Trophoblast cell (in vitro differentiated cells and primary cell): ENCODE data around the gene CYS1.

Source experiments
- DNase-seq, 2 donors: peaks; one replicate each; pipeline ENCODE4 v3.0.0-alpha.2; 2016
- H2AFZ ChIP-seq: 2 replicates; pipeline ENCODE4 v1.6.1; 2013; ENCODE audit warnings: low read length, moderate library complexity, mild to moderate bottlenecking; ENCODE audit not compliant: insufficient read depth, poor library complexity
- H2AK5ac ChIP-seq: 2 replicates; pipeline ENCODE4 v1.6.1; 2013; ENCODE audit warnings: mild to moderate bottlenecking, low read length
- H2BK120ac ChIP-seq: 2 replicates; pipeline ENCODE4 v1.6.1; 2013; ENCODE audit warnings: low read length, mild to moderate bottlenecking, moderate library complexity; ENCODE audit not compliant: insufficient read depth, poor library complexity
- H2BK12ac ChIP-seq: 2 replicates; pipeline ENCODE4 v1.6.1; 2013; ENCODE audit warnings: mild to moderate bottlenecking, low read length, moderate library complexity
- H2BK5ac ChIP-seq: 2 replicates; pipeline ENCODE4 v1.6.1; 2013; ENCODE audit warnings: low read length, low read depth, moderate library complexity, mild to moderate bottlenecking; ENCODE audit not compliant: poor library complexity
- H3K14ac ChIP-seq: 2 replicates; pipeline ENCODE4 v1.6.1; 2013; ENCODE audit warnings: mild to moderate bottlenecking, low read length
- H3K18ac ChIP-seq: 2 replicates; pipeline ENCODE4 v1.6.1; 2013; ENCODE audit warnings: mild to moderate bottlenecking, low read length
- H3K23ac ChIP-seq: 2 replicates; pipeline ENCODE4 v1.6.1; 2013; ENCODE audit warnings: low read length
- H3K27ac ChIP-seq: 2 replicates; pipeline ENCODE4 v1.5.1; 2013; ENCODE audit warnings: low read depth, mild to moderate bottlenecking, inconsistent platforms, low read length, moderate library complexity
- H3K27me3 ChIP-seq: 2 replicates; pipeline ENCODE4 v1.6.1; 2013; ENCODE audit warnings: inconsistent platforms, mild to moderate bottlenecking, low read length, moderate library complexity; ENCODE audit not compliant: insufficient read depth
- H3K36me3 ChIP-seq, 2 experiments: 1 replicate in 1 of 2; 2 replicates in 1 of 2; pipeline ENCODE4 v1.6.1; 2013; ENCODE audit warnings: low read length in 2 of 2, mild to moderate bottlenecking in 2 of 2, moderate library complexity in 1 of 2; ENCODE audit not compliant: insufficient read depth in 2 of 2, control insufficient read depth in 1 of 2
- H3K4ac ChIP-seq: 2 replicates; pipeline ENCODE4 v1.6.1; 2013; ENCODE audit warnings: low read depth, mild to moderate bottlenecking, low read length, moderate library complexity
- H3K4me1 ChIP-seq, 2 experiments: 1 replicate in 1 of 2; 2 replicates in 1 of 2; pipeline ENCODE4 v1.6.1; 2013; ENCODE audit warnings: low read length in 2 of 2, mild to moderate bottlenecking in 2 of 2, moderate library complexity in 1 of 2; ENCODE audit not compliant: insufficient read depth in 2 of 2, control insufficient read depth in 1 of 2
- H3K4me2 ChIP-seq: 2 replicates; pipeline ENCODE4 v1.6.1; 2013; ENCODE audit warnings: inconsistent platforms, mild to moderate bottlenecking, low read length, moderate library complexity
- H3K4me3 ChIP-seq: 2 replicates; pipeline ENCODE4 v1.5.1; 2013; ENCODE audit warnings: mild to moderate bottlenecking, low read depth, low read length, inconsistent platforms
- H3K79me1 ChIP-seq: one replicate; pipeline ENCODE4 v1.6.1; 2013; ENCODE audit warnings: low read length
- H3K79me2 ChIP-seq: 2 replicates; pipeline ENCODE4 v1.6.1; 2013; ENCODE audit warnings: low read length, mild to moderate bottlenecking; ENCODE audit not compliant: control insufficient read depth, insufficient read depth, poor library complexity
- H3K9ac ChIP-seq: 2 replicates; pipeline ENCODE4 v1.6.1; 2013; ENCODE audit warnings: mild to moderate bottlenecking, low read length
- H3K9me3 ChIP-seq: 2 replicates; pipeline ENCODE4 v1.6.1; 2013; ENCODE audit warnings: low read depth, mild to moderate bottlenecking, control low read depth, inconsistent platforms, low read length; ENCODE audit not compliant: insufficient read depth
- H4K12ac ChIP-seq: 2 replicates; pipeline ENCODE4 v1.6.1; 2013; ENCODE audit warnings: low read depth, mild to moderate bottlenecking, low read length, moderate library complexity
- H4K8ac ChIP-seq: 2 replicates; pipeline ENCODE4 v1.6.1; 2013; ENCODE audit warnings: low read depth, mild to moderate bottlenecking, low read length, moderate library complexity
- H4K91ac ChIP-seq: one replicate; pipeline ENCODE4 v1.6.1; 2013; ENCODE audit warnings: low read depth, mild to moderate bottlenecking, low read length, moderate library complexity
- WGBS: extraction: QIAGEN DNeasy Blood & Tissue Kit; methylation state at CpG from one replicate; pipeline ENCODE4 v1.1.7; 2013; ENCODE audit warnings: missing lambda C conversion rate; ENCODE audit not compliant: insufficient read length, insufficient coverage; ENCODE audit errors: extremely low coverage; 5-methylcytosine and 5-hydroxymethylcytosine counted together

The CYS1 gene

DNA sequence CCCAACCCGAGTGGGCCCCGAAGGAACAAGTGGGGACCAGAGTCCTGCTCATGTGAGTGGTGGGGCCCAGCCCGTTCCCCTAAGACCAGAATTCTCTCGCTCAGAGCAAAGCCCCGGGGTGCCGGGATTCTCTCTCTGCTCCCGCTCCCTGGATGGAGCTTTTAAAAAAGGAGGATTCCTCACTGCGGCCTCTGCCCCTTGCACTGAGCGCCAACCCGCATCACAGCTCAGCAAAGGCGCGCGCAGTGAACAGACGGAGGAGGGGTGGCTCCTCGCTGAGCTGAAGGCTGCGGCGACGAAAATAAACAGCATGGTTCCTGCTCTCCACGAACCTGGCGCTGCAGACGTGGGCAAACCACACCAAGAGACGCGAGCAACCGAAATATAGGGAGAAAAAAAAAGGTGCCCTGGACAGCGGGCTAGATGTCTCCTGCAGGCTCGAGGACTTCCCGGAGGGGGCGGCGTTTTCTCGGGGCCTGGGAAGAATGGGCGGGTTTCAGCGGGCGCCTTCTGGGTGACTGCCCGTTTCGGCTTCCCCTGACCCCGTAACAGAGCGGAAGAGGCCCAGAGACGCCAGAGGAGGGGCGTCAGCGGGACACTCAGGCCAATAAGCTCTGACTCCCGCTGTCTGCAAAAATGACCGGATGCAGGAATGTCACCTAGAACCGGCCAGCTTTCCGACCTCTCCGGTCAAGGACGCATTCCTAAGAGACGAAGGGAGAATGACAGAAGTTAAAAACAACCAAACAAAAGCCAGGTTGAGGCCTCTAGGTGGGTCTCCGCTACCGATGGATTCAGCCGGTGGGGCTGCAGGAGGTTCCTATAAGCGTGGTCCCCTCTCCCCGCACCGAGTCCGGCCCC, 37.7 kb downstream of the CYS1 start:
- peak; percentile 58 to 71 for DNase-seq
- H3K79me1 ChIP-seq = peaks cover 11% of the 10 kb centered on the region
- no peak overlapping the region for H3K18ac ChIP-seq
- H2BK120ac ChIP-seq = peak overlapping the region; percentile 40
- H3K4me2 ChIP-seq = peak overlapping the region; percentile 80
- peaks cover 0 to 3% of the 10 kb centered on the region in 2 experiments for H3K36me3 ChIP-seq
- peak overlapping the region; percentile 61 for H3K4me3 ChIP-seq
- H4K12ac ChIP-seq = peak overlapping the region; percentile 56
- peak overlapping the region; percentile 52 for H4K91ac ChIP-seq
- H2BK5ac ChIP-seq = peak overlapping the region; percentile 12
- H3K14ac ChIP-seq = peak overlapping the region; percentile 46
- no peak overlapping the region for H3K4ac ChIP-seq
- peaks cover 4% of the 10 kb centered on the region for H3K9me3 ChIP-seq
- no peak overlapping the region for H2AK5ac ChIP-seq
- H3K4me1 ChIP-seq = peaks cover 12 to 19% of the 10 kb centered on the region in 2 experiments
- H3K27me3 ChIP-seq = no peaks in the 10 kb centered on the region
- no peak overlapping the region for H3K23ac ChIP-seq
- H3K9ac ChIP-seq = no peak overlapping the region
- H2BK12ac ChIP-seq = peak overlapping the region; percentile 68
- H3K27ac ChIP-seq = peak overlapping the region; percentile 35
- peaks cover 2% of the 10 kb centered on the region for H3K79me2 ChIP-seq
- H2AFZ ChIP-seq = peak overlapping the region; percentile 23
- peak overlapping the region; percentile 51 for H4K8ac ChIP-seq
- no CpG with 5 or more reads among the region's 54 CpGs for WGBS

GRCh38 chr2:10041711-10042110, 38.5 kb downstream of the CYS1 start:
- Histone ChIP-seq H3K79me2 (peaks cover 2% of the 10 kb centered on the region), H3K9ac (no peak overlapping the region), H3K14ac (no peak overlapping the region), H2BK5ac (no peak overlapping the region), H3K27ac (no peak overlapping the region), H2AFZ (no peak overlapping the region), H3K79me1 (peaks cover 11% of the 10 kb centered on the region), H4K12ac (no peak overlapping the region), H3K4ac (no peak overlapping the region), H3K23ac (no peak overlapping the region), H3K18ac (no peak overlapping the region), H2AK5ac (no peak overlapping the region), H4K8ac (no peak overlapping the region), H3K27me3 (no peaks in the 10 kb centered on the region), H3K9me3 (peaks cover 4% of the 10 kb centered on the region), H2BK120ac (no peak overlapping the region), H3K4me2 (no peak overlapping the region), H3K4me3 (no peak overlapping the region), H3K4me1 (peaks cover 12 to 18% of the 10 kb centered on the region in 2 experiments), H4K91ac (no peak overlapping the region), H3K36me3 (peaks cover 0 to 3% of the 10 kb centered on the region in 2 experiments), H2BK12ac (no peak overlapping the region)
- no peak for DNase-seq
- WGBS = no CpG with 5 or more reads among the region's 14 CpGs

GRCh38 chr2:10039658-10040410, 40.4 kb downstream of the CYS1 start:
- H3K4me3 ChIP-seq = no peak overlapping the region
- no peak overlapping the region for H2AK5ac ChIP-seq
- peaks cover 11% of the 10 kb centered on the region for H3K79me1 ChIP-seq
- no peak overlapping the region for H3K4me2 ChIP-seq
- no peak overlapping the region for H2BK120ac ChIP-seq
- H4K8ac ChIP-seq = no peak overlapping the region
- H4K91ac ChIP-seq = no peak overlapping the region
- peaks cover 2% of the 10 kb centered on the region for H3K79me2 ChIP-seq
- H4K12ac ChIP-seq = no peak overlapping the region
- no peak overlapping the region for H3K27ac ChIP-seq
- peaks cover 0 to 3% of the 10 kb centered on the region in 2 experiments for H3K36me3 ChIP-seq
- no peak overlapping the region for H3K18ac ChIP-seq
- DNase-seq = peak in 1 of 2 donors; percentile 42
- no peak overlapping the region for H3K14ac ChIP-seq
- WGBS = no CpG with 5 or more reads among the region's 16 CpGs
- no peak overlapping the region for H2BK5ac ChIP-seq
- H3K27me3 ChIP-seq = no peaks in the 10 kb centered on the region
- no peak overlapping the region for H3K23ac ChIP-seq
- H2BK12ac ChIP-seq = no peak overlapping the region
- H3K4ac ChIP-seq = no peak overlapping the region
- no peak overlapping the region for H3K9ac ChIP-seq
- peaks cover 12 to 18% of the 10 kb centered on the region in 2 experiments for H3K4me1 ChIP-seq
- peaks cover 4% of the 10 kb centered on the region for H3K9me3 ChIP-seq
- H2AFZ ChIP-seq = no peak overlapping the region

DNA sequence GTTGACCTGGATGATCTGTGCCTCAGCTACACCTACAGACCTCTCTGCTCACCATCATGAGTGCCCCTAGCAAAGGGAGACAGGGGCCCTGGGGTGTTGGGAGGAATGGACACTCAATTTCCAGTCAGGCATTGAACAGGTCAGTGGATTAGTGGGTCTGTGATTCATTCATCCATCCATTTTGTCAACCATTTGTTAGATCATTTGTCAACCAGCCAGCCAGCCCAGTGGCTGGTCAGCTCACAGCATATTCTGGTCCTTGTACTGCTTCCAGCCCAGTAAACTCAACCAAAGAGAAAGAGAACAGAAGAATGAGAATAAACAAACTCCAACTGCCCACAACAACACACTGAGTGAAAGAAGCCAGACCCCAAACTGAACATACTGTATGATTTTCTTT, 41.5 kb downstream of the CYS1 start:
- Histone ChIP-seq H3K36me3 (no peaks in the 10 kb centered on the region), H3K23ac (no peak overlapping the region), H3K27ac (no peak overlapping the region), H3K4me3 (no peak overlapping the region), H4K8ac (no peak overlapping the region), H2BK12ac (no peak overlapping the region), H3K9ac (no peak overlapping the region), H3K79me2 (peaks cover 2% of the 10 kb centered on the region), H2BK5ac (no peak overlapping the region), H2AK5ac (no peak overlapping the region), H3K4me2 (no peak overlapping the region), H3K9me3 (no peaks in the 10 kb centered on the region), H3K4me1 (peaks cover 9 to 15% of the 10 kb centered on the region in 2 experiments), H3K4ac (no peak overlapping the region), H3K14ac (no peak overlapping the region), H2AFZ (no peak overlapping the region), H4K91ac (no peak overlapping the region), H4K12ac (no peak overlapping the region), H2BK120ac (no peak overlapping the region), H3K79me1 (peaks cover 8% of the 10 kb centered on the region), H3K18ac (no peak overlapping the region), H3K27me3 (no peaks in the 10 kb centered on the region)
- DNase-seq = no peak
